Astrocyte (in vitro differentiated cells and primary cell): ENCODE data around the gene FAM124A.

Experiments
- CTCF ChIP-seq: IDR thresholded peaks from 2 replicates; pipeline ENCODE4 v1.5.1; 2011; ENCODE audit warnings: low read depth, mild to moderate bottlenecking, inconsistent platforms, low read length, moderate library complexity; ENCODE audit not compliant: insufficient read depth
- EZH2 ChIP-seq: IDR thresholded peaks from 2 replicates; pipeline ENCODE4 v1.6.1; 2012; ENCODE audit warnings: mild to moderate bottlenecking, low read length, inconsistent platforms; ENCODE audit not compliant: insufficient read depth

- TF ChIP-seq EZH2 (no peak), CTCF (no peak)
These were observed 36.7 kb downstream of the FAM124A start for GRCh38 chr13:51258612-51259548.
